HG03280 (cell line): ENCODE data around the gene NR1H2.

Source experiments
- ATAC-seq: cut with Tn5 transposase; IDR thresholded peaks from one replicate; pipeline ENCODE4 v1.9.1; 2021; ENCODE audit warnings: mild to moderate bottlenecking, moderate library complexity; ENCODE audit not compliant: unreplicated experiment

Gene NR1H2

GRCh38 chr19:50420808-50421207 lies 44.6 kb downstream of the NR1H2 start:
- ATAC-seq: no peak

- no peak for ATAC-seq
Observed at GRCh38 chr19:50422397-50423278, 46.4 kb downstream of the NR1H2 start.

- no peak for ATAC-seq
Observed at GRCh38 chr19:50423279-50424113, 47.2 kb downstream of the NR1H2 start.

GRCh38 chr19:50425581-50425980 lies 49.3 kb downstream of the NR1H2 start:
- no peak for ATAC-seq

- no peak for ATAC-seq
Observed at GRCh38 chr19:50427318-50427925, 51.2 kb downstream of the NR1H2 start.

GRCh38 chr19:50427997-50428425 lies 51.8 kb downstream of the NR1H2 start:
- ATAC-seq: no peak

- no peak for ATAC-seq
Observed at GRCh38 chr19:50428772-50429463, 52.7 kb downstream of the NR1H2 start.

GRCh38 chr19:50430888-50431342 lies 54.7 kb downstream of the NR1H2 start:
- no peak for ATAC-seq

GRCh38 chr19:50431343-50432220 lies 55.3 kb downstream of the NR1H2 start:
- peak; percentile 82 for ATAC-seq

GRCh38 chr19:50432221-50433028 lies 56.2 kb downstream of the NR1H2 start, which contains the start of gene MYBPC2:
MYBPC2 (plus strand) TSS chr19:50432892; CDS start chr19:50432954, 62 bp downstream.
- no peak for ATAC-seq
